ENCODE data around the gene CHCHD10.

- TF ChIP-seq POLR2A (IDR thresholded peaks at IDR 0.05) (no peak), CTCF (IDR thresholded peaks at IDR 0.05 in 8 of 11, conservative IDR thresholded peaks at IDR 0.05 in 3 of 11) (no peak)
These were observed 8.1 kb upstream of the CHCHD10 start for GRCh38 chr22:23775779-23776375.

Data from spleen (tissue), 7 donors.